ENCODE data around the gene ABAT. TPM values are rescaled to one million over a fixed set of nuclear protein-coding genes. Genes with fewer than 3 reads are reported as not detected.
A peak's percentile ranks its signal among the peaks of the same experiment; 100 is the strongest.

Gene ABAT
- total and polyA plus RNA-seq, 10 of the 15 experiments (the other 5 are each of a cell fraction or from before 2014, with no cell fraction given): 1.0 to 10.6 (median 1.9) TPM

DNA sequence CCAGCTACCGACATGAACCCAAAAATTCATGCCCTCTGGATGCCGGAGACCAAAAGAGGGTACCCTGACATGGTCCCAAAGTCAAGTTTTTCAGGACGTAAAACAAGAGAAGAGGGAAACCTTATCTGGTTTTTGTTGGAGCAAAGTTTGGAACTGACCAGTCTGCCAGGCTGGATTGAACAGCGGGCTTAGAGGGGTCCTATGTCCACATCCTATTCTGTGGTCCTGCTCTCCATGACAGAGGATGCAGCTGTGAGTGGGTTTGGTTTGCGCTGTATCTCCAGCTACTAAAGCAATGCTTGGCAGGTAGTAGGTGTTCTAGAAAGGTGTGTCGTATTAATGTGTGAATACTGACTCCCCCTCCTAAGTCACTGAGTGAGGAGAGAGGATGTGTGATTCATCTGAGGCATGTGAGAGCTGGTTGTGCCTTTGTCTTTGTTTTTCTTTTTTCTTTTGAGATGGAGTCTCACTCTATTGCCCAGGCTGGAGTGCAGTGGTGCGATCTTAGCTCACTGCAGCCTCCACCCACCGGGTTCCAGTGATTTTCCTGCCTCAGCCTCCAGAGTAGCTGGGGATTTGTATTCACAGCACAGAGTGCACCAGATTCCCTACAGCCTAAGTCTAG, 154.2 kb downstream of the ABAT start (continued):
- no peak for TF ChIP-seq CREM (IDR thresholded peaks at IDR 0.05; ENCODE audit: low read depth)
- TF ChIP-seq, protein P1, sequence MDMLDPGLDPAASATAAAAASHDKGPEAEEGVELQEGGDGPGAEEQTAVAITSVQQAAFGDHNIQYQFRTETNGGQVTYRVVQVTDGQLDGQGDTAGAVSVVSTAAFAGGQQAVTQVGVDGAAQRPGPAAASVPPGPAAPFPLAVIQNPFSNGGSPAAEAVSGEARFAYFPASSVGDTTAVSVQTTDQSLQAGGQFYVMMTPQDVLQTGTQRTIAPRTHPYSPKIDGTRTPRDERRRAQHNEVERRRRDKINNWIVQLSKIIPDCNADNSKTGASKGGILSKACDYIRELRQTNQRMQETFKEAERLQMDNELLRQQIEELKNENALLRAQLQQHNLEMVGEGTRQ (IDR thresholded peaks at IDR 0.05; ENCODE audit: borderline replicate concordance, low read depth, low read length): no peak
- no peak for TF ChIP-seq BCL11A (IDR thresholded peaks at IDR 0.05; ENCODE audit: low read depth, low read length)
- no peak for TF ChIP-seq ASH2L (IDR thresholded peaks at IDR 0.05; ENCODE audit: borderline replicate concordance, low read depth)

GRCh38 chr16:8831450-8831849, 157.0 kb downstream of the ABAT start:
- FAIRE-seq (no peak), DNase-seq (ENCODE audit: low read depth, low spot score) (no peak), ATAC-seq (no peak)
- Histone ChIP-seq H4K20me1 (ENCODE audit: control insufficient read depth, insufficient read depth) (no peaks in the 10 kb centered on the region), H3K4me3 (no peak overlapping the region), H3K4me2 (ENCODE audit: control insufficient read depth, insufficient read depth) (no peak overlapping the region), H3K4me1 (ENCODE audit: control insufficient read depth, insufficient read depth, low read length) (no peaks in the 10 kb centered on the region), H3K27me3 (replicated peaks in 1 of 2; ENCODE audit: control insufficient read depth in 2 of 2, insufficient read depth in 2 of 2, low read length in 1 of 2) (no peaks in the 10 kb centered on the region), H2AFZ (ENCODE audit: control insufficient read depth, low read depth, low read length) (no peak overlapping the region), H3K9me3 (replicated peaks; ENCODE audit: control insufficient read depth, insufficient read depth, low read length) (no peaks in the 10 kb centered on the region), H3K9ac (ENCODE audit: control insufficient read depth, insufficient read depth, low read length) (no peak overlapping the region), H3K36me3 (ENCODE audit: control insufficient read depth in 2 of 2, insufficient read depth in 2 of 2, low read length in 1 of 2) (peaks cover 16 to 32% of the 10 kb centered on the region in 2 experiments), H3K27ac (ENCODE audit: control insufficient read depth, insufficient read depth) (no peak overlapping the region), H3K79me2 (ENCODE audit: control insufficient read depth, insufficient read depth, low read length) (peaks cover 2% of the 10 kb centered on the region; the same call in 1 of the 2 replicates)
- TF ChIP-seq SUZ12 (IDR thresholded peaks at IDR 0.05; ENCODE audit: unreplicated experiment) (no peak), POLR2A (IDR thresholded peaks at IDR 0.05; ENCODE audit: low read depth, low read length) (peak; percentile 42; the same call in 1 of the 2 replicates), RUNX3 (IDR thresholded peaks at IDR 0.05; ENCODE audit: low read length) (no peak)
- POLR2A ChIA-PET: no interaction called here
- CTCF ChIA-PET: no interaction called here
- RAD21 ChIA-PET (ENCODE audit: unreplicated experiment): no interaction called here
- intact Hi-C loops (cut with micrococcal nuclease; ENCODE audit: unreplicated experiment) (no loop called here), in situ Hi-C loops (cut with MboI) (no loop called here)
- 99% methylated on average over 9 of the region's 9 CpGs for WGBS (ENCODE audit: insufficient coverage, insufficient replicate concordance, low lambda C conversion rate, missing lambda C conversion rate)
- no TSS peak for BruUV-seq (replicated peaks)
- SMC1A ChIA-PET (ENCODE audit: uncharacterized antibody, unreplicated experiment): no interaction called here

Measured in GM12878 (cell line).